GM19328 (cell line): ENCODE results near the gene HSPB6.
"Not testable (repeated sequence)": the region's sequence is repeated elsewhere in the genome, so short reads cannot be mapped to it uniquely, and the experiment has no call there.

ENCODE experiments used
- ATAC-seq: cut with Tn5 transposase; IDR thresholded peaks from one replicate; pipeline ENCODE4 v1.9.1; 2021; ENCODE audit warnings: mild to moderate bottlenecking, moderate library complexity; ENCODE audit not compliant: unreplicated experiment

HSPB6 gene

GRCh38 chr19:35756377-35757230 lies at the start of gene HSPB6:
TSS of gene HSPB6 (minus strand) at chr19:35757029. CDS start at chr19:35757008, 21 bp downstream.
- ATAC-seq = no peak

GRCh38 chr19:35806597-35806996 lies 49.8 kb upstream of the HSPB6 start:
- no peak for ATAC-seq

GRCh38 chr19:35805526-35806102 lies 48.8 kb upstream of the HSPB6 start:
- no peak for ATAC-seq

GRCh38 chr19:35801828-35802227 lies 45.0 kb upstream of the HSPB6 start:
- ATAC-seq = no peak

- ATAC-seq = no peak
These were observed 40.8 kb upstream of the HSPB6 start for GRCh38 chr19:35797663-35798062.

GRCh38 chr19:35796645-35797542 lies 40.1 kb upstream of the HSPB6 start:
- ATAC-seq = no peak

GRCh38 chr19:35795564-35795963 lies 38.7 kb upstream of the HSPB6 start:
- not testable (repeated sequence) for ATAC-seq

GRCh38 chr19:35793381-35794165 lies 36.7 kb upstream of the HSPB6 start:
- ATAC-seq = no peak

- ATAC-seq = no peak
These were observed 36.1 kb upstream of the HSPB6 start for GRCh38 chr19:35792888-35793287.

- ATAC-seq = no peak
These were observed 35.5 kb upstream of the HSPB6 start for GRCh38 chr19:35792312-35792711.

- ATAC-seq = no peak
These were observed 35.0 kb upstream of the HSPB6 start for GRCh38 chr19:35791814-35792279.

GRCh38 chr19:35790981-35791813 lies 34.4 kb upstream of the HSPB6 start:
- no peak for ATAC-seq

GRCh38 chr19:35789978-35790944 lies 33.4 kb upstream of the HSPB6 start:
- ATAC-seq = no peak

- no peak for ATAC-seq
These were observed 32.6 kb upstream of the HSPB6 start for GRCh38 chr19:35789195-35789977.

- no peak for ATAC-seq
These were observed 31.6 kb upstream of the HSPB6 start for GRCh38 chr19:35788205-35788960.

- ATAC-seq = no peak
These were observed 30.5 kb upstream of the HSPB6 start for GRCh38 chr19:35787227-35787799.
